ENCODE data around the gene NNAT.

GRCh38 chr20:37523911-37524700, 3.1 kb downstream of the NNAT start:
- TF ChIP-seq, protein P1, sequence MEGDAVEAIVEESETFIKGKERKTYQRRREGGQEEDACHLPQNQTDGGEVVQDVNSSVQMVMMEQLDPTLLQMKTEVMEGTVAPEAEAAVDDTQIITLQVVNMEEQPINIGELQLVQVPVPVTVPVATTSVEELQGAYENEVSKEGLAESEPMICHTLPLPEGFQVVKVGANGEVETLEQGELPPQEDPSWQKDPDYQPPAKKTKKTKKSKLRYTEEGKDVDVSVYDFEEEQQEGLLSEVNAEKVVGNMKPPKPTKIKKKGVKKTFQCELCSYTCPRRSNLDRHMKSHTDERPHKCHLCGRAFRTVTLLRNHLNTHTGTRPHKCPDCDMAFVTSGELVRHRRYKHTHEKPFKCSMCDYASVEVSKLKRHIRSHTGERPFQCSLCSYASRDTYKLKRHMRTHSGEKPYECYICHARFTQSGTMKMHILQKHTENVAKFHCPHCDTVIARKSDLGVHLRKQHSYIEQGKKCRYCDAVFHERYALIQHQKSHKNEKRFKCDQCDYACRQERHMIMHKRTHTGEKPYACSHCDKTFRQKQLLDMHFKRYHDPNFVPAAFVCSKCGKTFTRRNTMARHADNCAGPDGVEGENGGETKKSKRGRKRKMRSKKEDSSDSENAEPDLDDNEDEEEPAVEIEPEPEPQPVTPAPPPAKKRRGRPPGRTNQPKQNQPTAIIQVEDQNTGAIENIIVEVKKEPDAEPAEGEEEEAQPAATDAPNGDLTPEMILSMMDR (IDR thresholded peaks at IDR 0.05): no peak
- TF ChIP-seq POLR2AphosphoS5 (IDR thresholded peaks at IDR 0.05; ENCODE audit: insufficient read depth in 1 of 2, low read depth in 1 of 2) (no peak), POLR2A (IDR thresholded peaks at IDR 0.05) (no peak)
